Glomerular visceral epithelial cell (primary cell): ENCODE measurements around the gene RSBN1L.
A peak's percentile ranks its signal among the peaks of the same experiment; 100 is the strongest.
"Not testable (repeated sequence)": the region's sequence is repeated elsewhere in the genome, so short reads cannot be mapped to it uniquely, and the experiment has no call there.

Source experiments
- DNase-seq: peaks from one replicate; pipeline ENCODE4 v3.0.0-alpha.2; 2016; ENCODE audit errors: extremely low spot score

Gene RSBN1L

GRCh38 chr7:77696057-77696642 lies at the start of gene RSBN1L:
TSS of gene RSBN1L (plus strand) at chr7:77696459. CDS start at chr7:77696470, 11 bp downstream.
- DNase-seq: peak; percentile 97

DNA sequence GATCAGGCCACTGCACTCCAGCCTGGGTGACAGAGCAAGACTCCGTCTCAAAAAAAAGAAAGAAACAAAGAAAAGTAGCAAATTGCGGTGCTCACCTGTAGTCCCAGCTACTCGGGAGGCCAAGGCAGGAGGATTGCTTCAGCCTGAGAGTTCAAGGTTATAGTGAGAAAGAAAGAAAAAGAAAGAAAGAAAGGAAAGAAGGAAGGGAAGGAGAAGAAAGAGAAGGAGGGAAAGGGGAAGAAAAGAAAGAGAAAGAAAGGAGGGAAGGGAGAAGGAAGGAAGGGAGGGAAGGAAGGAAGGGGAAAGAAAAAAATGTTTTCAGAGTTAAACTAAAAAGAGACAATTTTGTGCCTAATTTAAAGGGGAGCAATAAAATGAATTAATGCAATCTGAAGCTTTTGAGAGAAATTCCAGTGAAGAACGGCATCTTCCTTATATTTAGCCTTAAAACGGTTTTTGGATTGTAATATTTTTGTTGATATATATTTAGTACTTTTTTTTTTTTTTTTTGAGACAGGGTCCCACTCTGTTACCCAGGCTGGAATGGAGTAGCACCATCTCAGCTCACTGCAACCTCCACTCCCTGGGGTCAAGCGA lies 47.4 kb upstream of the RSBN1L start:
- DNase-seq: no peak

DNA sequence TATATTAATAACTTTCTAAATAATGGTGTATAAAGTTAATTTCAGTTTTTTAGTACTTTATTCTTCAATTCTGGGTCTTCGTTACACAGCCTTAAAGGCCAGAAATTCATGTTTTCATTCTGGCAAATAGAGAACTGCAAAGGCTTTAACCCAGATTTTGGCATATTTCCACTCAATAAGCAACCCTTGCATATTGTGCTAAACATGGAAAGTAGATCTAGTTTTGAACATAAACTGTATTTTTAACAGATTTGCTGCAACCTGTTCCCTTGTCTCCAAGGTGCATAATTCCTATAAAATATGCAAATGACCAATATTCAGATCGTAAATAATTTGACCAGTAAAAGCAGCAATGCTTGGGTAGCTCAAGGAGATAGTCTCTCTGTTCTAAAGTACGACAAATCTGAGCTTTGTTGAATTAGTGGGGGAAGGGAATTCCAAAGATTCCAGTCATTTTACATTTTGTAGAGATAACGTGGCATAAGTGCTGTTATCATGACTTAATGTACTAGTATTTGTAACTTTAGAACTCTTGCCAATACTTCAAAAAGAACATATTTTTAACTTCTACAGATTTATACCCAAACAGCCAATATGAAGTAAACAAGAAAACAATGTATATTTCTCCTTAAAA lies 46.4 kb upstream of the RSBN1L start:
- no peak for DNase-seq

GRCh38 chr7:77651575-77652162 lies 44.6 kb upstream of the RSBN1L start:
- peak; percentile 36 for DNase-seq

DNA sequence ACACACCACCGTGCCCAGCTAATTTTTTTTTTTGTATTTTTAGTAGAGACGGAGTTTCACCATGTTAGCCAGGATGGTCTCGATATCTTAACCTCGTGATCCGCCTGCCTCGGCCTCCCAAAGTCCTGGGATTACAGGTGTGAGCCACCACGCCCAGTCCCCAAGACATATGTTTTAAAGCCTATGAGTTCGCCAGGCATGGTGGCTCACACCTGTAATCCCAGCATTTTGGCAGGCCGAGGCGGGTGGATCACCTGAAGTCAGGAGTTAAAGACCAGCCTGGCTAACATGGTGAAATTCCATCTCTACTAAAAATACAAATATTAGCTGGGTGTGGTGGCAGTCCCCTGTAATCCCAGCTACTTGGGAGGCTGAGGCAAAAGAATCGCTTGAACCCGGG lies 43.4 kb upstream of the RSBN1L start:
- DNase-seq: not testable (repeated sequence)

DNA sequence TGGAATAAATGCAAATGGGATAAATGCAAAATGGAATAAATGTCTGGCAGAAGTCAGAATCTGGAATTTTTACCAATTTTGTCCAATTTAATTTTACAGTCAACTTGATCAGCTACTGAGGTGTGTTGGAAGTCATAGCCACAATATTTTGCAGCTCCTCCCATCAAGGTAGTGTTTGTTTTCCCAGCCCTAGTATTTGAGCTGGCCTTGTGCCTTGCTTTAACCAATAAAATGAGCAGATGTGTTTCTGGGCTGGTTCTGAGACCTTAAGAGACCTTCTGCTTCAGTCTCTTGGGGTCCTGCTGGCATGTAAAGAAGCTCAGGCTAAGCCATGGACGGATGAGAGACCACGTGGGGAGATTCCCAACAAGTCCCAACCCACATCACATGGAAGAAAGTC lies 42.7 kb upstream of the RSBN1L start:
- DNase-seq: no peak

- no peak for DNase-seq
These were observed 40.9 kb upstream of the RSBN1L start for GRCh38 chr7:77655356-77655755.

DNA sequence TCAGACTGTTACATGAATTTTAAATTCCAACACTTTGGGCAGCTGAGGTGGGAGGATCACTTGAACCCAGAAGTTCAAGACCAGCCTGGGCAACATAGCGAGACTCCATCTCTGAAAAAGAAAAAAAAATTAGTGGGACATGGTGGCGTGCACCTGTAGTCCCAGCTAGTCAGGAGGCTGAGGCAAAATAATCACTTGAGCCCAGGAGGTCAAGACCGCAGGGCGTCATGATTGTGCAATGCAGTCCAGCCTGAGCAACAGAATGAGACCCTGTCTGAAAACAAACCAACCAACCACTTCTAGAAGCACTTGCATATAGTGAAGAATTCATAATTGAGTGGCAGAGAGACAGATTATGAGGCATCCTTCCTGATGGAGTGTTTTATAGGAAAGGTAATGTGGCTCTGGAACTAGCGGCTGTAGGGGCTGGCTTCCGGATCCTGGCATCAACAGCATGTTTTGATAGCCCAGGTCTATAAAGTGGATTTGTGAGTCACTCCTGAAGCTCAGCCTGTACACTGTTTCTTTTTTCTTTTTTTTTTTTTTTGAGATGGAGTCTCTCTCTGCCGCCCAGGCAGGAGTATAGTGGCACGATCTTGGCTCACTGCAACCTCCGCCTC lies 40.3 kb upstream of the RSBN1L start:
- DNase-seq: no peak

- peak; percentile 46 for DNase-seq
These were observed 38.6 kb upstream of the RSBN1L start for GRCh38 chr7:77657427-77658224.

GRCh38 chr7:77658928-77659327 lies 37.3 kb upstream of the RSBN1L start:
- no peak for DNase-seq

GRCh38 chr7:77661816-77662215 lies 34.4 kb upstream of the RSBN1L start:
- DNase-seq: no peak

DNA sequence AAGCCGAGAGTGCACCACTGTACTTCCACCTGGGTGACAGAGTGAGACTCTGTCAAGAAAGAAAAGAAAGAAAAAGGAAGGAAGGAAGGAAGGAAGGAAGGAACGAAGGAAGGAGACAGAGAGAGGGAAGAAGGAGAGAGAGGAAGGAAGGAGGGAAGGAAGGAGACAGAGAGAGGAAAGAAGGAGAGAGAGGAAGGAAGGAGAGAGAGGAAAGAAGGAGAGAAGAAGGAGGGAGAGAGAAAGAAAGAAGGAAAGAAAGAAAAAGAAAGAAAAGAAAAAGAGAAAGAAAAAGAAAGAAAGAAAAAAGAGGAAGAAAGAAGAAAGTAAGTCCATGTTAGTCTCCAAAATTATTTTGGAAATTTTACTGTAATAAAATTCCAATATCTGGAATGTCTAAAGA lies 33.4 kb upstream of the RSBN1L start:
- DNase-seq: no peak

DNA sequence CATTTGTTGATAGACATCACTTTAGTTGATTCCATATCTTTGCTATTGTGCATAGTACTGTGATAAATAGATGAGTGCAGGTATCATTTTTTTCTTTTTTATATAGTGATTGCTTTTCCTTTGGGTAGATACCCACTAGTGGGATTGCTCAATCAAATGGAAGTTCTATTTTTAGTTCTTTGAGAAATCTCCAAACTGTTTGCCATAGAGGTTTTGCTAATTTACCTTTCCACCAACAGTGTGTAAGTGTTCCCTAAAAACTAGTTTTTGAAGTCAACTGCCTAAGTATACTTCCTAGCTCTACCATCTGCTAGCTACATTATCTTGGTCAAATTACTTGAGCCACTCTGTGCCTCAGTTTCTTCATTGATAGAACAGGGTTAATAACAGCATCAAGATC lies 31.5 kb upstream of the RSBN1L start:
- no peak for DNase-seq

- DNase-seq: no peak
These were observed 31.1 kb upstream of the RSBN1L start for GRCh38 chr7:77665161-77665560.

DNA sequence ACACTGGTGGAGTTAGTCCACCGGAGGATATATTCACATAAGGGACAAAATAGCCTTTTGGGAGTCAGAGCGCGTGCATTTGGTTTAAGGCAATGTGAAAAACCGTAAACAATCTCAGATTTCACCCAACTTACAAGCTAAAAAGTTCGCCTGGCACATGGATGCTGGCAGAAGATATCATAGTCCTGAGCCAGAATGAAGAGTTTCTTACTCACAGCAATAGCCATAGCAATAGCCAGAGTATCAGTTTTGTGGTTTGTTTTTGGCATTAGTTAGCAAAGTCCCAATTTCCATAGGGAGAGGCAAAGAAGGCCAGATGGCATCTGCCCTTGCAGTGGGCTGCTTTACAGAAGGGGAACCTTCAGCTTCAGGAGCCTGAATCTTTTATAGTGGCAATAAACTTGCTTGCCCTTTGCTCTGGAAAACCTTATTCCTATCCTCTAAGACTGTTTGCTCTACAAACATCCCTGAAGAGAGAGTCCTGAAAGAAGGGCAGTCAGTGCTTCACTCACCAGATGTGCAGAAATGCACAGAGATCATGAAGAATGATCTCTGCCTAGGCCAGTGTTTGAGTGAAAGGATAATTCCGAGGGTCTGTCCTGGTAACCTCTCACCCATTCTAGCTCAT lies 28.7 kb upstream of the RSBN1L start:
- no peak for DNase-seq

- peak; percentile 31 for DNase-seq
These were observed 21.4 kb upstream of the RSBN1L start for GRCh38 chr7:77674878-77675277.

GRCh38 chr7:77679608-77680007 lies 16.7 kb upstream of the RSBN1L start:
- DNase-seq: no peak

DNA sequence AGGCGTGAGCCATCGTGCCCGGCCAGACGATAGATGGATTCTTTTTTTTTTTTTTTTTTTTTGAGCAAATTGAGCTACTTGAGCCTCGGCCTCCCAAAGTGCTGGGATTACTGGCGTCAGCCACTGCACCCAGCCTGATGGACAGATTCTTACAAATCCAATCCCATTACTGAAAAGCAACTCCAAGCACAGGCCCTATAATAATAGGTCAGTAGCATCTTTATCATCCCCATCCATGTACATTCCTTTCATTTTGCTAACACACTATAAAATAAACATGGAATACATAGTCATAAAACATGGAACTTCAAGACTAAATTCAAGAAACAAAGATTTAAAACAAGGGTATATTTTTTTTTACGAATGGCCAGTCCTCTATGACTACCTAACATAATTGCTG lies 16.0 kb upstream of the RSBN1L start:
- no peak for DNase-seq

DNA sequence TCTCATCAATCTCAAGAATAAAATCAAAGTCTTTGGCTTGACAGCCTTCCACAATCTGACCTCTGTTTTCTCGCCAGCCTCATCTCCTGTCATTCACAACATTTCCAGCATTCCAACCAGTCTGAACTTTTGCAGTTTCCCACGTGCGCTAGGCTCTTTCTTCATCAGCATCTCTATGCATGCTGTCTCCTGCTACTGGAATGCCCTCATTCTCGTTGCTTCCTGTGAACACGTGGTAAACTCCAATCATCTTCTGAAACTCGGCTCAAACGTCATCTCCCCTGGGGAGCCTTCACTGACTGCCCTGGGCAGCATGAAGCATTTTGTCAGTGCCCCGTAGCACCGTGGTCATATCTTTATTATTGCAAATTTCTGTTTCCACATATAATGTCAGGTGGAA lies 12.2 kb upstream of the RSBN1L start:
- no peak for DNase-seq

- DNase-seq: no peak
These were observed 11.0 kb upstream of the RSBN1L start for GRCh38 chr7:77685233-77685632.

- no peak for DNase-seq
These were observed 9.0 kb upstream of the RSBN1L start for GRCh38 chr7:77687100-77687746.
